ENCODE measurements around the gene HDAC8. TPM values are rescaled to one million over a fixed set of nuclear protein-coding genes. Genes with fewer than 3 reads are reported as not detected.

Gene HDAC8
- total RNA-seq, 2 donors from 2014 or later = 12.0 to 13.0 TPM

DNA sequence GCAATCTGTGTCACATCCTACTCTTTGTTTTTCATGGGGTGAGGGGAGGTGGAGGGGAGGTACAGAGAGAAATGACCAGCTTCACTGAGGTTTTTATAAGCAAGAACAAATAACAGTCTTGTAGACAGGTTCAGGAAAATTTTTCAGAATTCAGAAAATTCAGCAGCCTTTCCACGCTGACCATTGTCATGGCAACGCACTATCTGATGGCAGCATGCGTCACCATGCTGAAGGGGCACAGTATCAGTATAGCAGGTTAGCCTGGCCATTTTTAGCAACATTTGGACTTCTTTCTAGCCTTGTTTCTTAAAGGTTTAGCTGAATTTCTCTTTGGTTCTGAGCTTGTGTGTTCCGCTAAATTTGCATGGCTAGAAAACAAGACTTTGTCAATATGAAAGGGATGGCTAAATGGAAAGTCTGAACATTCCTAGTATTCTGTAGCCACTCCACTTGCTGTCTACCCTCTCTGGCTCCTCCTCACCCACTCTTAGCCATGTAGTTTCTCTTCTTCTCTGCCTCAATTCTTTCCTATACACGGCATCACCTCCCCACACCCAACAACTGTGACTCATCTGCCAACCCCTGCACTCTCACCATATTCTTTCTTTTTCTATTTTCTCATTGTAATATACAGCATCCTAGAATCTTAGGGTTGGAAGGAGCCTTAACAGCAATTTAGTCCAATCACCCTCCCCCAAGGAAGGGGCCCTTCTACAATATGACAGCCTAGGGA lies 224.2 kb downstream of the HDAC8 start:
- Histone ChIP-seq H3K27me3 (no peaks in the 10 kb centered on the region), H3K27ac (no peak overlapping the region), H3K4me3 (no peak overlapping the region), H3K36me3 (no peaks in the 10 kb centered on the region), H3K9me3 (no peaks in the 10 kb centered on the region), H3K4me1 (no peaks in the 10 kb centered on the region)
- TF ChIP-seq, protein P1, sequence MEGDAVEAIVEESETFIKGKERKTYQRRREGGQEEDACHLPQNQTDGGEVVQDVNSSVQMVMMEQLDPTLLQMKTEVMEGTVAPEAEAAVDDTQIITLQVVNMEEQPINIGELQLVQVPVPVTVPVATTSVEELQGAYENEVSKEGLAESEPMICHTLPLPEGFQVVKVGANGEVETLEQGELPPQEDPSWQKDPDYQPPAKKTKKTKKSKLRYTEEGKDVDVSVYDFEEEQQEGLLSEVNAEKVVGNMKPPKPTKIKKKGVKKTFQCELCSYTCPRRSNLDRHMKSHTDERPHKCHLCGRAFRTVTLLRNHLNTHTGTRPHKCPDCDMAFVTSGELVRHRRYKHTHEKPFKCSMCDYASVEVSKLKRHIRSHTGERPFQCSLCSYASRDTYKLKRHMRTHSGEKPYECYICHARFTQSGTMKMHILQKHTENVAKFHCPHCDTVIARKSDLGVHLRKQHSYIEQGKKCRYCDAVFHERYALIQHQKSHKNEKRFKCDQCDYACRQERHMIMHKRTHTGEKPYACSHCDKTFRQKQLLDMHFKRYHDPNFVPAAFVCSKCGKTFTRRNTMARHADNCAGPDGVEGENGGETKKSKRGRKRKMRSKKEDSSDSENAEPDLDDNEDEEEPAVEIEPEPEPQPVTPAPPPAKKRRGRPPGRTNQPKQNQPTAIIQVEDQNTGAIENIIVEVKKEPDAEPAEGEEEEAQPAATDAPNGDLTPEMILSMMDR (IDR thresholded peaks at IDR 0.05) = no peak
- no peak for DNase-seq (ENCODE audit: low spot score)

DNA sequence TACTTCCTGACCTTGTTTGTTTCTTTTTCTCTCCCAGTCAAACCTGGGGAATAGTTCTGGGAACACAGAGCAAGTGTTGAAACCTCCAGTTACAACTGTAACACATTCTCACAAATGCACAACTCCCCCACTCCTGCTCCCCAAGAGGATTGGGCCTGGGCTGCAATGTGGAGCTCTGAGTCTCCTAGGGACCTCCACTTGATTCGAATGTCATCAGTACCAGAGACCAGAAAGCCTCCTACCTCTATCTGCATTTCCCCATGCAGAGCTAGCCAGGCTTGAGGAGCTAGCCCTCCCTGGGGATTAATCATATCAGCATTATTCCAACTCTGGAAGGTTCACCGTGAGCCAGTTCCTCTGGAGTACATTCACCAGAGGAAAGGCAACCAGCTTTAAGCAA lies 225.3 kb downstream of the HDAC8 start:
- Histone ChIP-seq H3K27ac (no peak overlapping the region), H3K4me1 (no peaks in the 10 kb centered on the region), H3K4me3 (no peak overlapping the region), H3K9me3 (no peaks in the 10 kb centered on the region), H3K27me3 (no peaks in the 10 kb centered on the region), H3K36me3 (no peaks in the 10 kb centered on the region)
- no peak for DNase-seq (ENCODE audit: low spot score)
- TF ChIP-seq, protein P1 (IDR thresholded peaks at IDR 0.05) = no peak

DNA sequence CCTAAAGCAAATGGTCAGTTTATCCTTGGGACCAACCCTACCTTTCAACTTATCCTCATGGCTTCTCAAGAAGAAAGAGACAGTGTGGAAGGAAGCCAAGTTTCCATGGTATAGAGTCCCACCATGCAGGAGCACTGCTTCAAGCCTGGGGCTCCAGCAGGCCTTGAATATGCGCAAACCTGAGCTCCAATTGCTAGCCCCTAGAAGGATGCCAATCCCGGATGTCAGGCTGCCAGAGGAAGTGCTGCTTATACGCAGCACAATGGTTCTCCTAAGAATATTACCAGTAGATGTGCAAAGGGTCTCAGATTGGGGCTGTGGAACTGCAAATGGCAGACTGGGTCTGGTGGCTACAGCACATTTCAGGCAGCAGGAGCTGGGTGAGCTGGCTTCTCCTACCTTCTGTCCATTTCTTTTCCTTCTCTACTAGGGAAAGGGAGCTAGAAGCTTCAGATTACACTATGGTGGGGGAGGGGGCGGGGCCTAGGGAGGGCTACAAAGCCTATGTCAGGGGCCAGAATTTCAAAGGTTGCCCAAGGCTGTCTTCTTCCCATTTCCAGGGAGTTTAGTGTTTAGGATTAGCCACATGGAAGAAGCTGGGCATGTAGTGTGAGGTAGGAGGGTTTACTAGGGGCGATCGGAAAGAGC lies 226.2 kb downstream of the HDAC8 start:
- TF ChIP-seq, protein P1 (IDR thresholded peaks at IDR 0.05) = no peak
- DNase-seq (ENCODE audit: low spot score) = no peak
- no peaks in the 10 kb centered on the region for H3K36me3 ChIP-seq
- H3K27me3 ChIP-seq = no peaks in the 10 kb centered on the region
- no peaks in the 10 kb centered on the region for H3K9me3 ChIP-seq
- no peak overlapping the region for H3K4me3 ChIP-seq
- H3K27ac ChIP-seq = no peak overlapping the region
- H3K4me1 ChIP-seq = no peaks in the 10 kb centered on the region

DNA sequence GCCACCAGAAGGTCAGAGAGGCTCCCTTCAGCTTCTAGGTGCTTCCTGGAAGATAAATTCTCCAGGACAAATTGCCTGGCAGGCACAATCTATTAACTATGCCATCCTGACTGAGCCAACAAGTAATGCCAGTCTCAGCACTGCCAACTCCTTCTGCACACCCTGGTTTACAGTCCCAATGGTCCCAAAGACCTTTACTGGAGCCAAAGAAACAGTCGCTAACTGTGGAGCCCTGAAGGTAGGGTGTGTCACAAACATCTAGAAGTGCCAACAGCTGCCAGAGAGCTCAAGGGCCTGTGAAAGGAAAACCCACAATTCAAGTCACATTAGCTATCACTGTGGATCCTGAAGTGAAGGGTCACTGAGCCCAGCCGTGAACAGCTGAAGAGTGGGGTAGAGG lies 232.0 kb downstream of the HDAC8 start:
- Histone ChIP-seq H3K4me3 (no peak overlapping the region), H3K4me1 (no peaks in the 10 kb centered on the region), H3K9me3 (no peaks in the 10 kb centered on the region), H3K36me3 (no peaks in the 10 kb centered on the region), H3K27ac (no peak overlapping the region), H3K27me3 (no peaks in the 10 kb centered on the region)
- no peak for DNase-seq (ENCODE audit: low spot score)
- TF ChIP-seq, protein P1 (IDR thresholded peaks at IDR 0.05) = no peak

DNA sequence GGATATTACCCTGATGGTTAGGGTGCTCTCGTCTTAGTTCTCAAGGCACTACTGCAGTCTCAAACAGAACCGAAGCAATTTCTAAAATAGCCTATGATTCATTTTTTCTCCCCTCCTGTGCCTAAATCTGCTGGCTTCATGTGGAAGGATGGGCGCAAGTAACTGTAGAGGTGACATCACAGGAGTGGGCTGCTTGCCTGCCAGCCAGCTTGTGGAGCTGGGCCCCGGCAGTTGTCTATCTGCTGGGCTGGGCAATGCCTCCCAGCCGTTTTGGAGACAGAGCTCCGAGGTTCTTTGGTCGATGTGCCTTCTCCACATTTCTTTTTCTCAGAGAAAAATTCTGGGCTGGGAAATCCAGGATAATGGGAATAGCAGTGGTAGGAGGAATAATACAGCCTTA lies 232.6 kb downstream of the HDAC8 start:
- TF ChIP-seq, protein P1 (IDR thresholded peaks at IDR 0.05) = no peak
- H3K27ac ChIP-seq = no peak overlapping the region

More for the DNA sequence above, 232.6 kb downstream of the HDAC8 start:
- H3K27me3 ChIP-seq = no peaks in the 10 kb centered on the region
- H3K9me3 ChIP-seq = no peaks in the 10 kb centered on the region
- H3K36me3 ChIP-seq = no peaks in the 10 kb centered on the region
- no peak overlapping the region for H3K4me3 ChIP-seq
- no peak for DNase-seq (ENCODE audit: low spot score)
- no peaks in the 10 kb centered on the region for H3K4me1 ChIP-seq

Measured in right atrium auricular region (tissue), 2 donors.